ENCODE results near the gene CRYZL1. TPM values are rescaled to one million over a fixed set of nuclear protein-coding genes. Genes with fewer than 3 reads are reported as not detected.
"Not testable (repeated sequence)": the region's sequence is repeated elsewhere in the genome, so short reads cannot be mapped to it uniquely, and the experiment has no call there.

The CRYZL1 gene
- total RNA-seq, 6 experiments from 2014 or later: 28.0 to 32.8 (median 30.2) TPM

GRCh38 chr21:33578959-33579542, 62.5 kb downstream of the CRYZL1 start:
- Mint-ChIP-seq H3K36me3 (ENCODE audit: low read depth) (peaks cover 15% of the 10 kb centered on the region), H3K27me3 (ENCODE audit: insufficient read depth) (no peaks in the 10 kb centered on the region), H3K4me3 (peak overlapping the region; percentile 61), H3K9me3 (no peaks in the 10 kb centered on the region), H3K27ac (peak overlapping the region; percentile 86), H3K4me1 (ENCODE audit: low read depth) (peaks cover 32% of the 10 kb centered on the region)
- no peak for TF ChIP-seq CTCF (IDR thresholded peaks at IDR 0.05)
- DNase-seq: peak; percentile 45

GRCh38 chr21:33578214-33578613, 63.3 kb downstream of the CRYZL1 start:
- H3K4me1 Mint-ChIP-seq (ENCODE audit: low read depth): peaks cover 32% of the 10 kb centered on the region
- peaks cover 20% of the 10 kb centered on the region for H3K36me3 Mint-ChIP-seq (ENCODE audit: low read depth)
- TF ChIP-seq CTCF (IDR thresholded peaks at IDR 0.05): no peak
- no peaks in the 10 kb centered on the region; the same call in 1 of the 2 replicates for H3K27me3 Mint-ChIP-seq (ENCODE audit: insufficient read depth)
- peak overlapping the region; percentile 86 for H3K27ac Mint-ChIP-seq
- peak overlapping the region; percentile 61 for H3K4me3 Mint-ChIP-seq
- peak; percentile 72 for DNase-seq
- H3K9me3 Mint-ChIP-seq: no peaks in the 10 kb centered on the region

DNA sequence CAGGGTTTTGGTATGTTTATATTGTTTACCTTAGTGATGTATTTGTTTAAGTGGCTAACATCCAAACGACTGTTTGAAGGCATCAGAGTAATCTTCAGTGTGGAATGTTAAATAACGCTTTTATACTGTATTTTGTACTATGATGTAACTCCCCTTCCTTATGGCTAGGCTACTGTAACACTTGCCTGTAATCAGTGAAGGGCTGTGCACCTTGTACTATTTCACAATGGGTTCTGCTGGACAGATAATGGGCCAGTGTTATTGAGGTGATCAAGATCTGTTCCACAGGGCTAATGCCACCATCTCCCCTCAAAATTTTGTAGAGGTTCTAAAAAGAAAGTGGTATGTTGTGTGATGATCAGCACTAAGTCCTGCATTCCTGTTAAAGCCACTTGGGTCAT, 64.8 kb downstream of the CRYZL1 start:
- Mint-ChIP-seq H3K27ac (peak overlapping the region; percentile 69), H3K4me1 (ENCODE audit: low read depth) (peaks cover 32% of the 10 kb centered on the region), H3K4me3 (peak overlapping the region; percentile 48; the same call in 1 of the 2 replicates), H3K36me3 (ENCODE audit: low read depth) (peaks cover 28% of the 10 kb centered on the region)
- H3K9me3 Mint-ChIP-seq; DNase-seq; H3K27me3 Mint-ChIP-seq (ENCODE audit: insufficient read depth): not testable (repeated sequence)

- Mint-ChIP-seq H3K4me3 (no peak overlapping the region), H3K9me3 (no peaks in the 10 kb centered on the region), H3K27ac (peak overlapping the region; percentile 26), H3K27me3 (ENCODE audit: insufficient read depth) (peaks cover 3% of the 10 kb centered on the region), H3K4me1 (ENCODE audit: low read depth) (peaks cover 9% of the 10 kb centered on the region), H3K36me3 (ENCODE audit: low read depth) (peaks cover 31% of the 10 kb centered on the region)
- no peak for TF ChIP-seq CTCF (IDR thresholded peaks at IDR 0.05)
- DNase-seq: no peak
Measured at GRCh38 chr21:33572350-33572749, 69.2 kb downstream of the CRYZL1 start.

DNA sequence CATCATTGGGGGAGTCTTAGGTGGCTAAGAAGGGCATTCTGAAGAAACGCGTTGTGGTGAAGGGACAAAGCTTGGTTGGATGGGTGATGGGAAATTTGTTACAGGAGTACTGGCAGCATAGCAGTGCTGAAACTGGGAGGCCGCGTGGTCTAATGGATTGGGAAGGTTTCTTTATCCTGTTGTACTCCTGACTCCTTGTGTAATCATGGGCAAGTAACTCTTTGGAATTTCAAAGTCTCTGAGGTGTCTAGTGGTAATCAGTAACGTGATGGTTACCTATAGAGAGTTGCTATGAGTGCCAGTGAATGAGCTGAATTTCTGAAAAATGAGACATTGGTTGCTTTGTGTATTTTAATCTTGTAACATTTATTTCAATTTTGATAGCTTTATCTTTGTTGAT, 71.5 kb downstream of the CRYZL1 start:
- H3K4me1 Mint-ChIP-seq (ENCODE audit: low read depth): peaks cover 10% of the 10 kb centered on the region; the same call in 1 of the 2 replicates
- peaks cover 3% of the 10 kb centered on the region for H3K27me3 Mint-ChIP-seq (ENCODE audit: insufficient read depth)
- H3K27ac Mint-ChIP-seq: peak overlapping the region; percentile 36
- DNase-seq: no peak
- peaks cover 31% of the 10 kb centered on the region for H3K36me3 Mint-ChIP-seq (ENCODE audit: low read depth)
- TF ChIP-seq CTCF (IDR thresholded peaks at IDR 0.05): no peak
- H3K9me3 Mint-ChIP-seq: no peaks in the 10 kb centered on the region
- H3K4me3 Mint-ChIP-seq: no peak overlapping the region

DNA sequence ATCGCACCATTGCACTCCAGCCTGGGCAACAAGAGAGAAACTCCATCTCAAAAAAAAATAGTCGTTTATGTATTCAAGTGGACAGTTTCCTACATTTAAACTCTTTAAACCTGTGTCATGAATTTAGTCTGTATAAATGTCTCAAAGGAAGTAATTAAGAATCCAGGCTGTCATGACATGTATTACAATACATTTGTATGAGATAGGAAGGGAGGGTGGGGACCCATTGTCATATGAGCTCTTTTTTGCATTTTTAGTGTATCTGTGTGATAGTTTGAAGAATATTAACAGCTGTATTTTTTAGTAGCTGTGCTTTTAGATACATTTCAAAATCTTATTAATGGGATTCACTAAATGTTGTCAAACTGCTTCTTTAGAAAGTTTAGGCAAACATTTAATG, 73.1 kb downstream of the CRYZL1 start:
- Mint-ChIP-seq H3K4me3 (no peak overlapping the region), H3K27me3 (ENCODE audit: insufficient read depth) (peaks cover 3% of the 10 kb centered on the region), H3K9me3 (no peaks in the 10 kb centered on the region), H3K36me3 (ENCODE audit: low read depth) (peaks cover 28% of the 10 kb centered on the region), H3K4me1 (ENCODE audit: low read depth) (peaks cover 12% of the 10 kb centered on the region; the same call in 1 of the 2 replicates), H3K27ac (no peak overlapping the region)
- TF ChIP-seq CTCF (IDR thresholded peaks at IDR 0.05): no peak
- no peak for DNase-seq
